ENCODE data around the gene TEX2.

DNA sequence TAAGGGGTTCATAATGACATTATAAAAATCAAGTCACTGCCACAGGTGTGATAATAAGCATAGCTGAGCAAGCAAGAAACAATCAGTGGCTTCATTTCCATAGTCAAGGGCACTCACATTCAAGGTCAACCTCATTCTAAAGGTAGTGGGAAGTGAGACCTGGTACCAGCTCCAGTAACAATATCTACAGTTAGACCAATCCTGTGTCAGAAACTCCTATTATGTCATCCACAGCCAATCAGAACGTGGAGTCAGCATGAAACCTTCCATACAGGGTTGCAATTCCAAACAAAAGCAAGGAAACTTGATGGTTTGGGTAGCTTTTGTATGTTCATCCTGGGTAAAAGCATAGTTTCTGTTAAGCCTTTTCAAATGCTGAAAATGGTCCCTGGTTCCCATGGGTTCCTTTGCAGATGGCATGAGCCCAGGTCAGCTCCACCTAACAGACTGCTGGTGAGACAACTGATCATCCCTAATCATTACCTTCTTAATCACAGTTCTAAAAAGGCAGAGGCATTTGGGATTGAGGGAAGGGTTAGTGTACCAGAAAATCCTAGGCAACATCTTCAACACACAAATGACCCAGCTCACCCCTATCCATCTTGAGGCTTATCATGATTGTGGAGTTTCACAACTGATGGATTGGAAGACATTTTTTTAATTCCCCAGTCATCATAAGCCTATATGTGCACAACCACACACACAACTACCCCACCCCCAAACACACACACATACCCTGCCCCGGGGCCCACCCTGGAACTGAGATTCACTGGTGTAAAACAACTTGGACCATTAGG, 30.4 kb downstream of the TEX2 start:
- no peak for TF ChIP-seq MYNN (IDR thresholded peaks at IDR 0.05)
- TF ChIP-seq MYNN (CRISPR knock-in tag; IDR thresholded peaks at IDR 0.05): no peak
- TF ChIP-seq YBX1 (IDR thresholded peaks at IDR 0.05): no peak
- TF ChIP-seq, protein P1, sequence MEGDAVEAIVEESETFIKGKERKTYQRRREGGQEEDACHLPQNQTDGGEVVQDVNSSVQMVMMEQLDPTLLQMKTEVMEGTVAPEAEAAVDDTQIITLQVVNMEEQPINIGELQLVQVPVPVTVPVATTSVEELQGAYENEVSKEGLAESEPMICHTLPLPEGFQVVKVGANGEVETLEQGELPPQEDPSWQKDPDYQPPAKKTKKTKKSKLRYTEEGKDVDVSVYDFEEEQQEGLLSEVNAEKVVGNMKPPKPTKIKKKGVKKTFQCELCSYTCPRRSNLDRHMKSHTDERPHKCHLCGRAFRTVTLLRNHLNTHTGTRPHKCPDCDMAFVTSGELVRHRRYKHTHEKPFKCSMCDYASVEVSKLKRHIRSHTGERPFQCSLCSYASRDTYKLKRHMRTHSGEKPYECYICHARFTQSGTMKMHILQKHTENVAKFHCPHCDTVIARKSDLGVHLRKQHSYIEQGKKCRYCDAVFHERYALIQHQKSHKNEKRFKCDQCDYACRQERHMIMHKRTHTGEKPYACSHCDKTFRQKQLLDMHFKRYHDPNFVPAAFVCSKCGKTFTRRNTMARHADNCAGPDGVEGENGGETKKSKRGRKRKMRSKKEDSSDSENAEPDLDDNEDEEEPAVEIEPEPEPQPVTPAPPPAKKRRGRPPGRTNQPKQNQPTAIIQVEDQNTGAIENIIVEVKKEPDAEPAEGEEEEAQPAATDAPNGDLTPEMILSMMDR (IDR thresholded peaks at IDR 0.05 in 2 of 3, conservative IDR thresholded peaks at IDR 0.05 in 1 of 3; ENCODE audit: insufficient read depth in 2 of 3, low read depth in 1 of 3, low read length in 3 of 3): no peak
- no peak for TF ChIP-seq MAFK (IDR thresholded peaks at IDR 0.05; ENCODE audit: low read length)
- TF ChIP-seq, protein P2, sequence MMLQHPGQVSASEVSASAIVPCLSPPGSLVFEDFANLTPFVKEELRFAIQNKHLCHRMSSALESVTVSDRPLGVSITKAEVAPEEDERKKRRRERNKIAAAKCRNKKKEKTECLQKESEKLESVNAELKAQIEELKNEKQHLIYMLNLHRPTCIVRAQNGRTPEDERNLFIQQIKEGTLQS (IDR thresholded peaks at IDR 0.05): no peak
- TF ChIP-seq, protein P2 (CRISPR knock-in tag; conservative IDR thresholded peaks at IDR 0.05): no peak
- TF ChIP-seq TEAD4 (IDR thresholded peaks at IDR 0.05; ENCODE audit: low read length): no peak
- no peak for TF ChIP-seq TEAD4 (CRISPR knock-in tag; IDR thresholded peaks at IDR 0.05; ENCODE audit: borderline replicate concordance)
- TF ChIP-seq GTF2F1 (IDR thresholded peaks at IDR 0.05; ENCODE audit: low read depth, low read length): no peak
- TF ChIP-seq CHD2 (IDR thresholded peaks at IDR 0.05; ENCODE audit: low read depth, low read length): no peak
- no peak for TF ChIP-seq BRD4 (IDR thresholded peaks at IDR 0.05)
- TF ChIP-seq EWSR1 (IDR thresholded peaks at IDR 0.05; ENCODE audit: borderline replicate concordance, low read depth, partially characterized antibody): no peak
